Thoracic aorta (tissue), 2 donors: Measurements from ENCODE around the gene MRGPRG. TPM values are rescaled to one million over a fixed set of nuclear protein-coding genes. Genes with fewer than 3 reads are reported as not detected.

Source experiments
- ATAC-seq: fragments of 150-250 bp; one replicate; pipeline ENCODE4 v1.8.0; 2017; ENCODE audit warnings: low read depth; ENCODE audit not compliant: insufficient number of reproducible peaks, low FRiP score
- DNase-seq: peaks from one replicate; pipeline ENCODE4 v3.0.0-alpha.2; 2020; ENCODE audit warnings: low spot score
- H3K27ac ChIP-seq, 2 donors: fragments of 200-600 bp; sonication (generic); 1 replicate in 1 of 2; 2 replicates in 1 of 2; pipeline ENCODE4 v1.5.1; 2016; ENCODE audit warnings: mild to moderate bottlenecking in 2 of 2, moderate library complexity in 2 of 2
- H3K27me3 ChIP-seq: fragments of 200-600 bp; sonication (generic); replicated peaks from 2 replicates; pipeline ENCODE4 v1.6.0; 2016; ENCODE audit warnings: mild to moderate bottlenecking; ENCODE audit not compliant: insufficient read depth
- H3K36me3 ChIP-seq: fragments of 200-600 bp; sonication (generic); one replicate; pipeline ENCODE4 v1.5.1; 2016
- H3K4me1 ChIP-seq, 2 donors: fragments of 200-600 bp; sonication (generic); 1 replicate in 1 of 2; 2 replicates in 1 of 2; pipeline versions ENCODE4 v1.5.1 to v1.6.0; 2016; ENCODE audit warnings: low read depth in 2 of 2, mild to moderate bottlenecking in 1 of 2; ENCODE audit not compliant: control insufficient read depth in 1 of 2
- H3K4me3 ChIP-seq: fragments of 200-600 bp; sonication (generic); 2 replicates; pipeline ENCODE4 v1.5.1; 2016; ENCODE audit warnings: mild to moderate bottlenecking
- H3K9me3 ChIP-seq: fragments of 200-600 bp; sonication (generic); 2 replicates; pipeline ENCODE4 v1.5.1; 2016
- CTCF ChIP-seq: fragments of 200-600 bp; sonication (generic); IDR thresholded peaks from one replicate; pipeline ENCODE4 v1.5.1; 2019; ENCODE audit warnings: antibody characterized with exemption
- total RNA-seq, 2 donors: library from RNA; depleted of rRNA; stranded (reverse); fragments of >200 nt; gene quantifications; one replicate each; pipeline versions ENCODE4 v1.1.0 to v1.2.3, GENCODE V29; 2016

The MRGPRG gene
- total RNA-seq, 2 donors from 2014 or later = not detected

DNA sequence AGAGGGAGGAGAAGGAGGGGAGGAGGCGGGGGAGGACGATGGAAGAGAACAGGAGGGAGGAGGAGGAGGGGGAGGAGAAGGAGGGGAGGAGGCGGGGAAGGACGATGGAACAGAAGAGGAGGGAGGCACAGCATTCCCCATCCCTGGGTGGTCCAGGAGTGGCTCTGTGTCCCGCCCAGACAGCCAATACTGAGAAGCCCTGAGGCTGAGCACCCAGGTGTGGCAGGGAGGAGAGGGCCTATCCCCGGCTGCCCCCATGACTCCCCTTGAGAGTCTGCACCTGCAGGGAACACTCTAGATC, 12.9 kb upstream of the MRGPRG start:
- H3K9me3 ChIP-seq = no peaks in the 10 kb centered on the region
- no peak for TF ChIP-seq CTCF
- ATAC-seq = no peak
- peaks cover 0 to 12% of the 10 kb centered on the region in 2 donors for H3K4me1 ChIP-seq
- H3K27ac ChIP-seq = no peak overlapping the region
- no peaks in the 10 kb centered on the region for H3K27me3 ChIP-seq
- H3K4me3 ChIP-seq = peak overlapping the region; percentile 58
- DNase-seq = no peak
- H3K36me3 ChIP-seq = no peaks in the 10 kb centered on the region

DNA sequence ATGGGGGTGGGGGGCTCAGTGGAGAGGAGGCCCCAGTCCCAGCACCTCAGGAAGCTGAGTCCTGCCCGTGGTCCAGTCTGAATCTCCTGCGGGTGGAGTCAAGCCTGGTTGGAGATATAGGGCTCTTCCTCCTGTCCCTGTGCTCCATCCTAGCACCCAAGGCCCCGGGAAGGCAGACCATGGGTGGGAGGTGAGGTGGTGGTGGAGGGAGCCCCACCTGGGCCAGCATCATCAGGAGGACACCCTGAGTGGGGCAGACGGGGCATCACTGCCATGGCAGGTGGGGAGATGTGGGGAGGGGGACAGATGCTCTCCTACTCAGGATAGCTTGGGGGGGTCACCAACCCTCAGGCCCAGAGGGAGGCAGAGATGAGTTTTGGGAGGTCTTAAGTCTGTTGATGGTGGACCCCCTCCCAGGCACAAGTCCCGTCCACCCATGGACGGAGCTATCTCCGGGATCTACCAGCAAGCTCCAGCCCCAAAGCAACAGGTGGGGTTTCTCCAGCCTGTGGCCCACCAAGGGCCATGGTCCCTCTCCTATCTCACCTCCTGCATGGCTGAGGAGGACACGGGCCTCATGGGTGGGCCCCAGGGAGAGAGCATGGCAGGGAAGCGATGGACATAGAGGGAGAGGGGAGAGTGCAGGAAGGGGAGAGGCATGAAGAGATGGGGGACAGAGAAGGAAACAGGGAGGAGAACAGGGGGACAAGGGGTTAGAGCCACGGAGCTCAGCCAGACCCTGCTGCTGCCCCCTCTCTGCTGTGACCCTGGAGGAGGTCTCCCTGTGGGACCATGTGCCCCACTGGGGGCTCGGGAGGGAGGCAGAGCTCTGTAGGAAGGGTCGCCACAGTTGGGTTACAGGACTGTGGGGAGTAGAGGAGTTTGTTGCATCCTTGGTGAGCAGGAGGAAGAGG, 12.3 kb upstream of the MRGPRG start:
- DNase-seq = no peak
- no peaks in the 10 kb centered on the region for H3K9me3 ChIP-seq
- H3K27ac ChIP-seq = no peak overlapping the region
- no peak overlapping the region for H3K4me3 ChIP-seq
- peaks cover 0 to 12% of the 10 kb centered on the region in 2 donors for H3K4me1 ChIP-seq
- no peaks in the 10 kb centered on the region for H3K36me3 ChIP-seq
- no peak for ATAC-seq
- no peak for TF ChIP-seq CTCF
- no peaks in the 10 kb centered on the region for H3K27me3 ChIP-seq

DNA sequence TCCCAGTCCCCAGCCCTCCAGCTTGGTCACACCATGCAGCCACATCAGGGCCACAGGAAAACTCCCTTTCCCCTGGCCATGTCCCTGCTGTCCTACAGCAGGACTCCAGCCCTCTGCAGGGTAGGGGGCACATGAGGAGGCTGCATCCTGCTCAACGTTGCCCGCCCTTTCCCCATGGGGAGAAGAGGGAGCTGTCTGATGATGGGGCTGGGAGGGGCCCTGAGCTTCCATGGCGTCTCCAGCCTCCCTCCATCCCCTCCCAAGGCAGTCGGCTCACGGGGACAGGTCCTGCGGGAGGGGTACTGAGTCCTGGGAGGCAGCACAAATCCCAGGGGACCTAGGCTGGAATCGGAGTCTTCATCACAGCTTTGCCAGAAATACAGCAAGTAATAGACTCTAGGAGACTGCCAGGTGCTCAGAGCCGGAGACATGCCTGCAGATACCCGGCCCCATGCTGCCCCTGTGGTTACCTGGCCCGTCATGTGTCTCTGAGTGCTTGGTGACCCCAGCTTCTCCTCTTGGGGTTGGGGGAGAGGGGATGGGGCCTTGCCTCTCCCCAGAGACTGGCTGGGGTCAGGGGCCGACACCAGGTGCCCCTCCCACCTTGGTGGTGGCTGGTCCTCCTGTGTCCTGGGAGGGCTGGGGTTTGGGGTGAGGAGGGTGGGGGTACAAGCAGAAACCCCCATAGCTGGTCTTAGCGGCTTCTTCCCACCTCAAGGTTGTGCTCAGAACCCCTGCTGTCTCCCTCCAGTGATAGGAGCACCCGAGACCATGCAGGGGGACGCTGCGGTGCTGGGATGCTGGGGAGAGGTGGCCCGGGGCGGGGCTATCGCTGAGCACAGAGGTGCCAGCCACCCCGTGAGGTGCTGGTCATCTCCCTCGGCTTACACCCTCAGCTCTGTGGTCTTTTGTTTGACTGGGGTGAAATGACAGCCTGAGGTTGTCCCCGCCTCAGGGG, 11.3 kb upstream of the MRGPRG start:
- peaks cover 0 to 12% of the 10 kb centered on the region in 2 donors for H3K4me1 ChIP-seq
- TF ChIP-seq CTCF = no peak

GRCh38 chr11:3228445-3228829, 9.8 kb upstream of the MRGPRG start:
- H3K4me3 ChIP-seq = no peak overlapping the region
- no peak for ATAC-seq
- H3K9me3 ChIP-seq = no peaks in the 10 kb centered on the region
- H3K36me3 ChIP-seq = no peaks in the 10 kb centered on the region
- peaks cover 0 to 12% of the 10 kb centered on the region in 2 donors for H3K4me1 ChIP-seq
- no peak for DNase-seq
- no peaks in the 10 kb centered on the region for H3K27me3 ChIP-seq
- TF ChIP-seq CTCF = no peak
- H3K27ac ChIP-seq = no peak overlapping the region

More for the DNA sequence above, 11.3 kb upstream of the MRGPRG start:
- DNase-seq (no peak), ATAC-seq (no peak)
- no peaks in the 10 kb centered on the region for H3K36me3 ChIP-seq
- H3K27me3 ChIP-seq = no peaks in the 10 kb centered on the region
- no peak overlapping the region for H3K27ac ChIP-seq
- H3K4me3 ChIP-seq = no peak overlapping the region
- no peaks in the 10 kb centered on the region for H3K9me3 ChIP-seq
